22Rv1 (cell line): ENCODE results near the gene HOXA10.

ENCODE experiments used
- H3K27ac ChIP-seq: fragments of 450-650 bp; 2 replicates; pipeline ENCODE4 v1.5.1; 2017
- CTCF ChIP-seq: fragments of 450-650 bp; IDR thresholded peaks from 2 replicates; pipeline ENCODE4 v1.5.1; 2017; ENCODE audit warnings: mild to moderate bottlenecking
- ZFX ChIP-seq: fragments of 450-650 bp; IDR thresholded peaks from 2 replicates; pipeline ENCODE4 v1.6.1; 2017; ENCODE audit warnings: antibody characterized with exemption, borderline replicate concordance

HOXA10 gene

GRCh38 chr7:27152816-27153442, 21.2 kb downstream of the HOXA10 start:
- H3K27ac ChIP-seq, result peak overlapping the region; percentile 99
- TF ChIP-seq ZFX (no peak), CTCF (no peak)

GRCh38 chr7:27151931-27152815, 21.9 kb downstream of the HOXA10 start, which contains the start of gene HOXA3:
HOXA3 (minus strand) TSS chr7:27152583; CDS start chr7:27110640, 41,943 bp downstream.
- peak within 1 kb of the TSS; percentile 99 for H3K27ac ChIP-seq

GRCh38 chr7:27151341-27151930, 22.7 kb downstream of the HOXA10 start:
- TF ChIP-seq ZFX (no peak), CTCF (no peak)
- peak overlapping the region; percentile 99 for H3K27ac ChIP-seq

More at GRCh38 chr7:27151931-27152815, 21.9 kb downstream of the HOXA10 start, which contains the start of gene HOXA3:
- TF ChIP-seq ZFX (no peak), CTCF (no peak)

- H3K27ac ChIP-seq, result peak overlapping the region; percentile 99
- TF ChIP-seq ZFX, result no peak
- peak; percentile 100 for TF ChIP-seq CTCF
Observed at GRCh38 chr7:27150568-27151340, 23.4 kb downstream of the HOXA10 start.

GRCh38 chr7:27149842-27150567, 24.1 kb downstream of the HOXA10 start:
- H3K27ac ChIP-seq, result peak overlapping the region; percentile 99
- TF ChIP-seq ZFX, result no peak
- TF ChIP-seq CTCF, result no peak

- TF ChIP-seq ZFX (no peak), CTCF (no peak)
- no peak overlapping the region for H3K27ac ChIP-seq
Observed at GRCh38 chr7:27148756-27149641, 25.1 kb downstream of the HOXA10 start.
